GM10248 (cell line): Measurements from ENCODE around the gene GPX8.

Experiments
- CTCF ChIA-PET: fragments of 300-600 bp; sonication (Branson Sonifier 250); formaldehyde crosslinking; extraction: SDS; loops from one replicate; lab custom pipeline; 2021; ENCODE audit warnings: antibody characterized with exemption; lab: Yijun Ruan, JAX
- POLR2A ChIA-PET: fragments of 350-650 bp; sonication (Branson Sonifier 250); formaldehyde crosslinking; extraction: SDS; loops from one replicate; lab custom pipeline; 2020; ENCODE audit warnings: antibody characterized with exemption; lab: Yijun Ruan, JAX
- DNase-seq: peaks from one replicate; pipeline ENCODE4 v3.0.0; 2012; ENCODE audit errors: extremely low spot score
- CTCF ChIP-seq: IDR thresholded peaks from 2 replicates; pipeline ENCODE4 v1.5.1; 2012; ENCODE audit warnings: mild to moderate bottlenecking, low read depth; ENCODE audit errors: extremely low read depth, missing control alignments, control extremely low read depth

Gene GPX8

DNA sequence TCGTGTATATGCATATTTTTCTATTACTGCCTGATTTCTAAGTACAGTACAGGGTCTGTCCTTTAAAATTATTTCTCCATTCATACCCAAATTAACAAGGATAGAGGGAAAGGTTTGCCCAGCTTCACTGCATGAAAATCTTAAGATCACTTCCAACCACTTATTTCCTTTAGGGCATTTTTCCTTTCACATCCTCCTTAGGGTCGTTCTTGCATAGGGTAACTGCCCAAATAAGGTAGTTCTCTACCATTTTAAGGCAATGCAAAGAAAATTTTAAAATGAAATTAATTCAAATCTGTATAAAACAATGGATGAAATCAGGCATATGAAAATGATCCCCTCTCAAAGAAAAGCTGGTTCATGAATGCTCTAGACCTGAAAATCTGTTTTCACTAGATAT lies 17.1 kb downstream of the GPX8 start:
- TF ChIP-seq CTCF = no peak
- no peak for DNase-seq
- ChIA-PET CTCF (interaction anchor here (1.3 to 1.5 kb wide), 2 partner anchors 17 to 515 kb away, joined by 3 to 5 read pairs; partner anchors contain the start of gene GPX8), POLR2A (no interaction called here)

DNA sequence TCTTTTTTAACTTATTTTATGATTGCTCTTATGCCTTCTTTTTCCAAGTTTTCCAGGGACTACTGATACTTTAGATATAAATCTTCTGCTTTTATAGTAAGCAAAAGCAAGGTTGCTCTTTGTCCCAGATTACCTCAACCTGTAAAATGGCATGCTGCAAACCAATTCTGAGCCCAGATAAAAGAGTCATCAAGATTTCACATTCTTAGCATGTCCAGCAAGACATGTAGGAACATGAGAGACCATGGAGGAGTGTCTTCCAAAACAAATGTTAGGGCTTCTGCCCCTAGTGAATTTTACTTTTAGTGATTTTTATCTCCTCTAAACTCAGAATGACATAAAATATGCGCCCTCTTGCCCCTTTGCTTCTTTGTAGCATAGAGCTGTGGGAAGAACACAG lies 20.0 kb downstream of the GPX8 start:
- DNase-seq = no peak
- ChIA-PET POLR2A (no interaction called here), CTCF (interaction anchor here (1.7 kb wide), 1 partner anchor 10 kb away, joined by 4 read pairs; no protein-coding TSS in a partner anchor)
- no peak for TF ChIP-seq CTCF

GRCh38 chr5:55187370-55187769 lies 27.4 kb downstream of the GPX8 start:
- POLR2A ChIA-PET = no interaction called here
- TF ChIP-seq CTCF = peak; percentile 25
- DNase-seq = no peak
- CTCF ChIA-PET = interaction anchor here (1.6 kb wide), 1 partner anchor 11 kb away, joined by 4 read pairs; no protein-coding TSS in a partner anchor

DNA sequence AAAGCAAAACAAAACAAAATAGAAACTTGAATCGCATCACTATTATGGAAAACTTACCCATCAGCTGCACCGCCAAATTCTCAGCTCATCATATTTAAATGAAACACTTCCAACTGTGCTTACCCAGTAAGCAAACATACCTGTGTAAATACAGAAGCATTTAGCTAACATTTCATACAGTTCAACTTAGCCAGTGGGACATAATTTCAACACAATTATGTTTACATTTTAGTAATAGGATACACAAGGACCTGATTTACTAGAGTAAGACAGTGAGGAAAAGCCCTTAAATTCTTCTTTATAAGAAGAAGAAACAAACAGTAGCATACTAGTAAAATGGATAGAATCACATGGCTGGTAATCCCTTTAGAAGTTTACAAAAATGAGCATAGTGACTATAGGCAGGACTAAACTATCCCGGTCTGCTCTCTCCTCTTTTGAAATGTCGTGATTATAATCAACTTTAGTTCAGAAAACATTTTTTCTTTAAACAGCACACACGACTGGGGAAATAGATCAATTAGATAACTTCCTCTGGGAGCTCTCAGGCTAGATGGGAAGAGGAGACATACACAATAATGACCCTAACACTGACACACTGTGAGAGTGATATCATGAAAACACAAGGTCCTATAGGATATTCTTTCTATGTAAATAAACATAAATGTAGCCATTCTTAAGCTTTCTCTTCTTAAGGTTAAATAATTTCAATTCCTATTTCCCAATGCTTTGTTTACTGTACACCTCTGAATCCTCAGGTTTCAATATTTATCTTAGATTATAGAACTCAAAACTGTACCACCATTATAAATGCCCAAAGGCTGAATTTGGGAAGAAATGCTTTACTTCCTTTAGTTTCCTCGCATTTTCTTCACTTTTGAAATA lies 28.9 kb downstream of the GPX8 start:
- no peak for TF ChIP-seq CTCF
- DNase-seq = no peak
- ChIA-PET CTCF (interaction anchor here (1.5 kb wide), 1 partner anchor 503 kb away, joined by 3 read pairs; no protein-coding TSS in a partner anchor), POLR2A (no interaction called here)

GRCh38 chr5:55191165-55191564 lies 31.2 kb downstream of the GPX8 start:
- ChIA-PET CTCF (interaction anchor here (1.2 to 1.8 kb wide), 2 partner anchors 19 to 23 kb away, joined by 3 to 4 read pairs; no protein-coding TSS in a partner anchor), POLR2A (no interaction called here)
- TF ChIP-seq CTCF = no peak
- DNase-seq = no peak

DNA sequence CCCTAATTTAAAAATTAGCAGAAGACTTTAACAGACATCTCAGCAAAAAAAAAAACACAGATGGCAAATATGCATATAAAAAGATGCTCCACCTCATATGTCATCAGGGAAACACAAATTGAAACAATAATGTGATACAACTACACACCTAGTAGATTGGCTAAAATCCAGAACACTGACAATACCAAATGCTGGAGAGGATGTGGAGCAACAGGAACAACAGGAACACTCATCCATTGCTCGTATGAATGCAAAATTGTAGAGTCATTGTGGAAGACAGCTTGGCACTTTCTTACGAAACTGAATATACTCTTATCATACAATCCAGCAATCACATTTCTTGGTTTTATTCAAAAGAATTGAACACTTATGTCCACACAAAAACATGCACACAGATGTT lies 45.0 kb downstream of the GPX8 start:
- POLR2A ChIA-PET = no interaction called here
- CTCF ChIA-PET = no interaction called here
- no peak for DNase-seq

More for the DNA sequence above, 45.0 kb downstream of the GPX8 start:
- no peak for TF ChIP-seq CTCF
